Dermis microvascular lymphatic vessel endothelial cell (primary cell): Measurements from ENCODE around the gene ITGB2. TPM values are rescaled to one million over a fixed set of nuclear protein-coding genes. Genes with fewer than 3 reads are reported as not detected.

Experiments
- DNase-seq, 2 donors: peaks; one replicate each; pipeline versions ENCODE4 v3.0.0 to v3.0.0-alpha.2; 2010; ENCODE audit warnings: low read depth in 2 of 2
- total RNA-seq: library from RNA; depleted of rRNA; stranded (reverse); fragments of >200 nt; gene quantifications from 2 replicates; pipeline ENCODE4 v1.2.1, GENCODE V29; 2014

ITGB2 gene
- total RNA-seq, 1 donor from 2014 or later: 0.13 TPM

DNA sequence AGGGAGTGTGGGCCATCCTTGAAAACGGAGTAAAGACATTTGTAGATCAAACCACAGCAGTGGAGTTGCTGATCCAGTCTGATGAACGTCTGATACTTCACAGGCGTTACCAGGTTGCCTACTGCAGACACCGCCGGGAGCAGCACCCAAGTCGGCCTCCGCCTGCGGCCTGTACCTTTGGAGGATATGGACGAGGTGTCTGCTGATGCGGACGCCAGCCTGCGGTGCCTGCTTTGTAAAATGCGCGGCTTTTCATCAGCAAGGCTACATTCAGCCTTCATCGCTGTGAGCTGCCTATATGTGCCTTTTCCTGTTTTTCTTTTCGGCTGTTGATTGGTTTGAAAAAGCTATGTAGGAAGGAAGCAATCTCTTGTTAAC is 35.1 kb upstream of the ITGB2 start:
- peak in 1 of 2 donors; percentile 30 for DNase-seq

DNA sequence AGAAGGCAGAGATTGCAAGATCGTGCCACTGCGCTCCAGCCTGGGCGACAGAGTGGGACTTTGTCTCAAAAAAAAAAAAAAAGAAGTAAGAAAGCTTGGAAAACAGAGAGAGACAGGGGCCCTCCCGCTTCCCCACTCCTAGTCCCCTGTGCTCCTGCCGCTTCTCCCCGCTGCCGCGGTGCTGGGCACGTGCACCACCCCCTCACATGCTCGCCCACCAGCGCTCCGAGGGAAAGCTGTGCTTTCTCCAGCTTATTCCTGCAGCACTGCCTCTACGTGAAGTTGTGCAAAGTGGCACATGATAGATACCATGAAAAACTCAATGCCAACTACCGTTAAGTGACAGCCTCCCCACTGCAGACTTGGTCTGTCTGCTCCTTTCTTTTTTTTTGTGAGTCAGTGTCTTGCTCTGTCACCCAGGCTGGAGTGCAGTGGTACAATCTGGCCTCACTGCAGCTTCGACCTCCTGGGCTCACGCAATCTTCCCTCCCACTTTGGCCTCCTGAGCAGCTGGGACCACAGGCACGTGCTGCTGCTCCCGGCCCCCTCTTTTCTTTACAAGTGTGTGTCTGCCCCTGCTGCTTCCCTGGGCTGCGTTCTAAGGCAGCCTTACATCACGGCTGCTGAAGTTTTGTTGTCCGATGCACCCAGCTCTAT is 34.6 kb upstream of the ITGB2 start:
- DNase-seq: no peak

GRCh38 chr21:44954281-44954771 is 33.6 kb upstream of the ITGB2 start:
- DNase-seq: no peak

DNA sequence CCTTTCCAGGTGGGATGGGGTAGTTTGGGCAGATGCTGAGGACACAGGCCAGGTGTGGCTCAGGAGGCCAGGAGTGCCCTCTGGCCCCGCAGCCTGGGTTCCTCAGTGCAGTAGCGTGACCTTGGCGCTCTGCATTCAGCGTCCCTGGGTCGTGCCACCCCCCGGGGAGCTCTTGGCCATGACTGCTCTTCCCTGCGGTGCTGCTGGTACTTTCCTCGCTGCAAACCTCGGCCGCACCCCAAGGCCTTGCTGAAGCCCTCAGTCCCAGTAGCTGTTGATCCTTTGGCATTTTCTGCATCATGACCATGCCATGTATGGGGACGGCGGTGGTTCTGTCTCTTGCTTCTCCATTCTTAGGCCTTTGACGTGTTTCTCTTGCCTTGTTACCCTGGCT is 32.9 kb upstream of the ITGB2 start:
- no peak for DNase-seq

DNA sequence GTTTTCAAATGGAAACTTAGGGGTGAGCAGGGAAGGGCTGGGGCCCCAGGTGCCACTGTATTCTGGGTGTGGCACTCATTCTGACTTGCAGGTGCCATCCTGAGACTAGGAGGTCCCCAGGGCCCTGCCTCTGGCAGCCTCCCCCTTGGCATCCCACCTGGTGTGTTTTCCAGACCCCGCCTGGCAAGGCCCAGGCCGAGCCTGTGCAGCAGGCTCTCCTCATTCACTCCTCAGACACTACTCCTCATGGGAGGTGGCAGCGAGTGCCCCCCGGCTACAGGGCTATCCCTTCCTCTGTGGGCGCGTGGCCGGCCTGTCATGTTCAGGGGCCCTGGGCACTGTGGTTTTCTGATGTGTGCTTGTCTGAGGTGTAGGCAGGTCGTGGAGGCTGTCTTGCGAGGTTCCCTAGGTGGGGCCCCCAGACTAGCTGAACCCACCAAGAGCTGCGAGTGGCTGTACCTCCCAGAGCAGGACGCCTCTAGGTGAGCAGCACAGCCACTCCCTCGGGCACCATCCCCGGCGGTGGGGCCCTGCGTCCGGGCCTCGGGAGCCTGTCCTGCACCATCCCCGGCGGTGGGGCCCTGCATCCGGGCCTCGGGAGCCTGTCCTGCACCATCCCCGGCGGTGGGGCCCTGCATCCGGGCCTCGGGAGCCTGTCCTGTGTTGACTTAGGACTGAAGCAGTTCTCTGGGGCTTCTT is 32.4 kb upstream of the ITGB2 start:
- no peak for DNase-seq

DNA sequence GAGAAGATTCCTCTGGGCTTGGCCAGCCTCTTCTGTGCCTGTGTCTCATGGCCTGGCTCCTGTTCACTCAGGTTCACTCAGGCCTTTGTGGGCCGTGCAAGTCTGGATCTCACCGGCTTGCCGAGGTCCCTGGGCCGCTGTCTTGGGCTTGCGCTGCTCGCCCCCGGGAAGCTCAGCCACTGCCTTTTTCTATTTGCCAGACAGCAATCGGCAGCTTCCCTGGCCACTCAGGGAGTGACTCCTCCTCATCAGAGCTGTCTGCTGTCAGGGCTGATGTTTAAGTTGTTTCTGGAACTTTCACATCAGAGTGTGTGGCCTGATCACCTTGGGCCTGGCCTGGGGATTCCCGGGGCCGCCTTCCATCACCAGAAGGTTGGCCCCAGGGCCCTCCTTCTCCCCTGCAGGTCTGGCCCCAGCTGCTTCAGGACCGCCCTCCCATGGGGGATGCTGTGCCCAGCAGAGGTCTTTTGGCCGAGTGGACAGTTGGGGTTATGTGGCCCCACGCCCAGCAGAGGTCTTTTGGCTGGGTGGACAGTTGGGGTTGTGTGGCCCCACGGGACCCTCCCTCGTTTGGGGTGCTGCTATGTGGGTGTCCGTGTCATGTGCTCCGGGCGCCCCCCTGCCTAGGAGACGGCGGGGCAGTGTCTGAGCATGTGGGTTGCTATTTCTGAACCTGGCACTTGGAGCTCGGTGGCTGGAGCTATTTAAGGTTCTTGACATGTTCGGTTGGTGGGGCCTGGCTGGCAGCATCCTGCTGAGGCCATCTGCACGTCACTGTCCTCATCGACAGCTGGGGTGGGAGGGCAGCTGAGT is 31.6 kb upstream of the ITGB2 start:
- no peak for DNase-seq

DNA sequence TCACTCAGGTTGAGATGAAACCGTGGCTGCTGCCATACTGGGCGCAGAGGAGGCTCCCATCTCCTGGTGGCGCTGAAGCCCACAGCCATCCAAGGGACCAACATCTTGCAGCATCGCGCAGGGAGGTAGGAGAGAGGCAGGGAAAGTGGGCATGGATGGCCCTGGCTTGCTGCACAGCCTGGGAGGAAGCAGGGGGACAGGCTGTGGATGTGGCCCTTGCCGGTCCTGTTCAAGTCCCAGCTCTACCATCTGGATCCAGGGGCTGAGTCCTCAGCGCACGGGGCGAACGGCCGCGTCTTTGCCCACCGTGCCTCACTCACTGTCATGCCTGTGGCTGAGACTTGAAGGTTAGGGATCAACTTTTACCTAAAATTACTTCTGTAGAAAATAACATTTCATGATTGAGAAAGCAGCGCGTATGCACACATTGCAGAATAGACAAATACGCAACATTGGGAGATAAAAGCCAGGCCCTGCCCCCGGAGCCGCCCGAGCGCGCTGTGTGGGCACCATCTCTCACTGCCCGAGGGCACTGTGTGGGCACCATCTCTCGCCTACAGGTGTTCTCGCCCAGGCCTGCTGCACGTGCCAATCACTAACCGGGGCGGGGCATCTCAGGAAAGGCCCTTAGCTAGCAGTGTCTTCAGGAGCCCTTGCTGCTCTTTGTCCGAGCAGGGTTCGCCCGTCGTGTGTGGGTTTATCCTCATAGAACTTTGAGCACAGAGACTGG is 30.7 kb upstream of the ITGB2 start:
- DNase-seq: no peak

GRCh38 chr21:44950351-44950750 is 29.7 kb upstream of the ITGB2 start:
- no peak for DNase-seq

DNA sequence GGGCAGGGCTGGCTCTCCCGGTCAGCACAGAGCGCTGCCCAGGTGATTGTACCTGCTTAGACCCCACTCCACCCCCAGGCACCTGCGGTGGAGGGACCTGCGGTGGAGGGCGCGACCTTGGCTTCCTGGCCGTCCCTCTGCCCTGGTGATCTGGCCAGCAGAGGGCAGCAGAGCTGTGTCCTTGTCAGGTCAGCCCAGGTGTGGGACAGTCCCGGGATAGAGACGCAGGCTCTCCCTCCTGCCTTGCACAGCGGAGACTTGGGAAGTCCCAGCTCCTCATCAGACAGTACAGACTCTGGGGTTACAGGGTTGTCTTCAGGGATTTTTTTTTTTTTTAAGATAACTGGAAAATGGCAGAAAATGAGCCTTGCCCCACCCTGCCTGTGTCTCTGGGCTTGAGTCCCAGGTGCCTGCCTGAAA is 29.1 kb upstream of the ITGB2 start:
- peak; percentile 54 to 79 for DNase-seq

DNA sequence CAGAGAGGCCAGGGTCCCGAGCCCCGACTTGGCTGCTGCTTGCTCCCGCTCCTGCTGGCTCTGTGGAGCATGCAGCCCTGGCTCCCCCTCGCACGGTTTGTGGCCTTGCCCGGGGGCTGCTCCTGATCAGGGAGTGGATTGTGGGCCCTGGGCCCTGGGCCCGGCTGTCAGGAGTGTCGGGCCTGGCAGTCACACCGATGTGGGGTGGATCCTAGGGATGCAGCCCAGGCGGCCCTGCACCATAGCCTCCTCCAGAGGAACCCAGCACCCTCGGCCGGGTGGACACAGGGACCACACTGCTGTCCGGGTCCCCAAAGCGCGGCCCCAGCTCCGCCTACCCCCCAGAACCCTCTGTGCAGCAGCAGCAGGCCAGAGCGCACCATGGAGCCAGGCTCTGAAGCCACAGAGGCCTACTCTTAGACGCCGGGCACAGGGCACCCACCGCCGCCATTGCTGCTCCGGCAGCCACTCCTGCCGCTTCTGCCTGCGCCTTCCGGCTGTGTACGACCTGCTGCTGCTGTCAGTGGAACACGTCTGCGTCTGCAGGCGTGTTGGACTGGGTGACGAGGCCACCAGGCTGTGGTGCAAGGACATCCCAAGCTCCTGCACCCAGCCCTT is 28.6 kb upstream of the ITGB2 start:
- no peak for DNase-seq

DNA sequence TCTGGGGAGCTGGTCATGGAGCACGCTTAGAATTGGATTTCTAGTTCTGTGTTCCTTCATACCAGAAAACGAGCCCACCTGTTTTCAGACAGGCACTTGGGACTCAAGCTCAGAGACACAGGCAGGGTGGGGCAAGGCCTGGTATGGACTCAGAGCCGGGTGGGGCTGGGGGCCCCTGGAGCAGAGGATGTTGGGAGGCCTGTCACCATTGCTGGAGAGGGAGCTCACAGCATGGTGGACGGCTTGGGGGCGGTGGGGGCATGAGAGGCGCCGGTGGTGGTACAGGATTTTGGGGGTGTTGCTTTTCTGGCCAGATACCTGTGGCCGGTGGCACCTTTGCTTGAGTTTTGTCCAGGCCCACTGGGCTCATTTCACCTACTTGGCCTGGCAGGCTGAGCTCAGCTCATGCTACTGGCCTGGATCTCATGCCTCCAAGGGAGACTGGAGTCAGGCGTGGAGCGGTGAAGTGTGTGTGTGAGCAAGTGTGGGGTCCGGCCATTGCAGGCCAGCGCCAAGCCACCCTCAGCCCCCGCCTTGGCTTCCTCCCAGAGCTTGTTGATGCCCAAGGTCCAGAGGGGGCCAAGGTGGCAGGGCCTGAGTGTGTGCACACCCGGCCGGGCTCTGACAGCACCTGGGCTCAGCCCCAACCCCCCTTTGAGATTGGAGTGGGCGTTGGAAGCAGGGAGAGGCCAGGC is 27.9 kb upstream of the ITGB2 start:
- DNase-seq: no peak

GRCh38 chr21:44947930-44948331 is 27.2 kb upstream of the ITGB2 start:
- no peak for DNase-seq

GRCh38 chr21:44947111-44947929 is 26.6 kb upstream of the ITGB2 start:
- no peak for DNase-seq

DNA sequence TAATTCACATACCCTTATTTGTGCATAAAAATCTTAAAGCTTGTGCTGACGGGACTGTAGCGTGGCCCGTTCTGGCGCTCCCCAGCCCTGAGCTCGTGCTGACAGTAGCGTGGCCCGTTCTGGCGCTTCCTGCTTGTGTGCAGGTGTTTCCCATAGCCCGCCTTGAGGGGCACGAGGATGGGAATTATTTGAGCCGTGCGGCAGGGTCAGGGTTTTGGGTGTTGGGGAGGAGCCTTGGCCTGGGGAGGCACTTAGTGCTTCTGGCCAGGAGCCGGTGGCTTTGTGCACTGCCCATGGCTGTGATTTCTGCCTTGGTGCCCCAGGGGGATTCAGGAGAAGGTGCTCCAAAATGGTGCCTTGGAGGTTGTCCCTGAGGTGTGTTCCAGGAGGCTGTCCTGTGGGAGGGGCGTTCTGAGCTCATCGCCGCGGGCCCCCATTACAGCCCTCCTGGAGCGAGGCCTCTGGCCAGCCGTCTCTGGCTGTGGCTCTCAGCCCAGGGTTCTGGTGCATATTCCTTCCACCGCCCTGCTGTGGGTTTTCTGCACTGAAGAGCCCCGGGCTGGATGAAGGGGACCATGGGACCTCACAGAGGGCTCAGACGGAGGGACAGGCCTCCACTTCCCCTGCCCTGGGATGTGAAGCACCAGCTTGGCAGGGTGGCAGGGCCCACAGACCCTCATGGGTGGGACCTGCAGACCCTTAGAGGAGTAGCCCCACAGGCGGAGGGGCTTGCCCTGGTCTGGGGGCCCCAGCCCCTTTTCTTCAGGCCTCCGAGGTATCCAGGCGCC is 25.7 kb upstream of the ITGB2 start:
- peak; percentile 25 to 36 for DNase-seq

DNA sequence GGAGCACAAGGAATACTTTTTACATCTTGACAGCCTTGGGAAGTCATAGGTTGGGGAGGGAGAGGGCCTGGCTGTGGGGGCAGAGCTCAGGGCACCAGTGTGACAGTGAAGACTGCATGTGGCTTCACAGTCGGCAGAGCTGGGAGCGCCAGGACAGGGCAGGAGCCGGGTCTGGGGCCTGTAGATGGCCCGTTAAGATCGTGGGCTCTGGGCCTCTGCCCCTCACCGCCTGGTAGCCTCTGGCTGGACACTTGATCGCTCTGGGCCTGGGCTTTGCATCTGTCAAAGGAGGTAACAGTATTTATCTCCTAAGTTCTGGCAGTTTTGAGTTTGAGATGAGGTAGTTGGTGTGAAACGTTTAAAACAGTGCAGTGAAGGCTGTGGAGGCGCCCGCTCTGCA is 23.9 kb upstream of the ITGB2 start:
- DNase-seq: no peak

- DNase-seq: no peak
Observed at GRCh38 chr21:44943686-44944550, 23.2 kb upstream of the ITGB2 start.

DNA sequence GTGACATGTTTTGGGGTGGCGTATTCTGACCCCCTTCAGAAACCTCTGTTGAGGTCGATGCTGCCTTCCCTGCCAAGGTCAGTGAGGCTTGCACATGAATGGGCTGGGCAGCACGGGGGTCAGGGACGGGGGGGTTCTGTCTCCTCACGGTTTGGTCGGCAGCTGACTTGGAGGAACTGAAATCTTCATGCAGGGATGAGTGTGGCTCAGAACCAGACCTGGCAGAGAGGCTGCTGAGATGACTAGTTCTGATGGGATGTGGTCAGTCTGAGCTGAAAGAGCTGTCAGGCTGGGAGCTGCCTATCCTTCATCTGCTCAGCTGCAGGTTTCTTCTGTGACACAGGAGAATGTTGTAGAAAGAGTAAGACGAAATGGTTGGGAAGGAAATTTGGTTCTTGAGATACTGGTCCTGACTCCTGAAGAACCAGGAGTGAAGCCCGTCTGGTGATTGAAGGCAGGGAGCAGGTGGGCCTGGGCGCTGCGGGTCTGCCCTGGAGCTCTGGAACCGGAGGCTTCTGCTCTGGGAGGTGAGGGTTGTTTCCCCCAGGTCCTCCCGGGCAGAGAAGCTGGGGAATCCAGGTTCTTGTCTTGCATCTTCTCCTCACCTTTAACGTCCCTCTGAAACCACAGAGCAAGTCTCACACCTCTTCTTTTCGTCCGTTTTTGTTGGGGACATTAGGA is 22.4 kb upstream of the ITGB2 start:
- no peak for DNase-seq
